Activated B cell treated with CpG ODN at 0.5 μM for 24 hours (primary cell): ENCODE results near the gene PNMT. TPM values are rescaled to one million over a fixed set of nuclear protein-coding genes. Genes with fewer than 3 reads are reported as not detected.

ENCODE experiments used
- ATAC-seq: fragments of 200-7000 bp; cut with Tn5 transposase; one replicate; pipeline ENCODE4 v1.10.0; 2021; ENCODE audit warnings: low read depth, mild to moderate bottlenecking, moderate library complexity
- CTCF ChIA-PET: fragments of 350-600 bp; sonication (Branson Sonifier 250); formaldehyde crosslinking; loops from one replicate; lab custom pipeline; 2021; ENCODE audit warnings: antibody characterized with exemption; lab: Charles Lee
- POLR2A ChIA-PET: fragments of 350-600 bp; sonication (Branson Sonifier 250); formaldehyde crosslinking; loops from one replicate; lab custom pipeline; 2021; ENCODE audit warnings: antibody characterized with exemption; lab: Charles Lee
- DNase-seq: peaks from one replicate; pipeline ENCODE4 v3.0.0; 2022
- H3K27ac Mint-ChIP-seq: one replicate; pipeline ENCODE4 v1.8.0; 2020; ENCODE audit warnings: mixed read lengths
- H3K27me3 Mint-ChIP-seq: one replicate; pipeline ENCODE4 v1.8.0; 2021; ENCODE audit warnings: mixed read lengths
- H3K36me3 Mint-ChIP-seq: one replicate; pipeline ENCODE4 v1.8.0; 2021; ENCODE audit warnings: low read depth, mixed read lengths
- H3K4me1 Mint-ChIP-seq: one replicate; pipeline ENCODE4 v1.8.0; 2021; ENCODE audit warnings: mixed read lengths
- H3K4me3 Mint-ChIP-seq: one replicate; pipeline ENCODE4 v1.8.0; 2020; ENCODE audit warnings: mild to moderate bottlenecking, mixed read lengths
- H3K9me3 Mint-ChIP-seq: one replicate; pipeline ENCODE4 v1.8.0; 2020; ENCODE audit warnings: mixed read lengths
- intact Hi-C: fragments of 100-400 bp; cut with micrococcal nuclease; formaldehyde crosslinking; loops from one replicate; pipeline ENCODE4 v1.15.1; 2024
- total RNA-seq: library from RNA; stranded (reverse); gene quantifications from 2 replicates; pipeline ENCODE4 v1.2.3, GENCODE V29; 2022
- TF ChIP-seq, protein P1 (sequence below): fragments of 200-600 bp; IDR thresholded peaks from one replicate; pipeline ENCODE4 v1.8.0; 2022; ENCODE audit warnings: antibody characterized with exemption, mild to moderate bottlenecking

PNMT gene
- total RNA-seq, 1 donor from 2014 or later: not detected

DNA sequence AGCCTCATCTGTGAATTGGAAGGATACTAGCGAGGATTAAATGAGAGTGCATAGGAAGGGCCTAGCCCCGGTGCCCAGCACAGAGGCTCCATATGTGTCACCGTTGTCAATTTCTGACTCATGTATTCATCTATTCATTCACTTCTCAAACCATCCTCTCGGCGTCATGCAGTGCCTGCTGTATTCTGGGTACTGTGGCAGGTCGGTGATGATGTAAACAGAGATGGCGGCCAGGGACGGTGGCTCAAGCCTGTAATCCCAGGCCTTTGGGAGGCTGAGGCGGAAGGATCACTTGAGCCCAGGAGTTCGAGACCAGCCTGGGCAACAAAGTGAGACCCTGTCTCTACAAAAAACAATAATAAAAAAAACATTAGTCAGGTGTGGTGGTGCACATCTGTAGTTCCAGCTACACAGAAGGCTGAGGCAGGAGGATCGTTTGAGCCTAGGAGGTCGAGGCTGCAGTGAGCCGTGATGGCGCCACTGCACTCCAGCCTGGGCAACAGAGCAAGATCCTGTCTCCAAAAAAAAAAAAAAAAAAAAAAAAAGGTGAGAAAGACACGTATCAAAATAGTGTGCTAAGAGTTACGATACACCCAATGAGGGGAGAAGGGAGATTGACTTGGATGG lies 45.8 kb upstream of the PNMT start:
- TF ChIP-seq, protein P1, sequence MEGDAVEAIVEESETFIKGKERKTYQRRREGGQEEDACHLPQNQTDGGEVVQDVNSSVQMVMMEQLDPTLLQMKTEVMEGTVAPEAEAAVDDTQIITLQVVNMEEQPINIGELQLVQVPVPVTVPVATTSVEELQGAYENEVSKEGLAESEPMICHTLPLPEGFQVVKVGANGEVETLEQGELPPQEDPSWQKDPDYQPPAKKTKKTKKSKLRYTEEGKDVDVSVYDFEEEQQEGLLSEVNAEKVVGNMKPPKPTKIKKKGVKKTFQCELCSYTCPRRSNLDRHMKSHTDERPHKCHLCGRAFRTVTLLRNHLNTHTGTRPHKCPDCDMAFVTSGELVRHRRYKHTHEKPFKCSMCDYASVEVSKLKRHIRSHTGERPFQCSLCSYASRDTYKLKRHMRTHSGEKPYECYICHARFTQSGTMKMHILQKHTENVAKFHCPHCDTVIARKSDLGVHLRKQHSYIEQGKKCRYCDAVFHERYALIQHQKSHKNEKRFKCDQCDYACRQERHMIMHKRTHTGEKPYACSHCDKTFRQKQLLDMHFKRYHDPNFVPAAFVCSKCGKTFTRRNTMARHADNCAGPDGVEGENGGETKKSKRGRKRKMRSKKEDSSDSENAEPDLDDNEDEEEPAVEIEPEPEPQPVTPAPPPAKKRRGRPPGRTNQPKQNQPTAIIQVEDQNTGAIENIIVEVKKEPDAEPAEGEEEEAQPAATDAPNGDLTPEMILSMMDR: no peak
- CTCF ChIA-PET: interaction anchor here (0.7 to 6.1 kb wide), 36 partner anchors 9 to 415 kb away, joined by 3 to 124 read pairs (median 5); partner anchors contain the start of genes IKZF3, MIEN1, NEUROD2 and PSMD3
- Mint-ChIP-seq H3K4me1 (peaks cover 28% of the 10 kb centered on the region), H3K27me3 (peaks cover 18% of the 10 kb centered on the region), H3K27ac (peak overlapping the region; percentile 60), H3K9me3 (no peaks in the 10 kb centered on the region), H3K36me3 (no peaks in the 10 kb centered on the region), H3K4me3 (peak overlapping the region; percentile 70)
- DNase-seq (no peak), ATAC-seq (peak; percentile 26)
- POLR2A ChIA-PET: interaction anchor here (0.6 to 3.5 kb wide), 12 partner anchors 71 to 358 kb away, joined by 3 to 17 read pairs (median 8); partner anchors contain the start of genes MIEN1 and PSMD3
- intact Hi-C loops: loop anchor here (1.0 to 10.0 kb wide), 13 partner anchors 14 to 455 kb away; partner anchors contain the start of genes IKZF3, MIEN1, PNMT and PSMD3

DNA sequence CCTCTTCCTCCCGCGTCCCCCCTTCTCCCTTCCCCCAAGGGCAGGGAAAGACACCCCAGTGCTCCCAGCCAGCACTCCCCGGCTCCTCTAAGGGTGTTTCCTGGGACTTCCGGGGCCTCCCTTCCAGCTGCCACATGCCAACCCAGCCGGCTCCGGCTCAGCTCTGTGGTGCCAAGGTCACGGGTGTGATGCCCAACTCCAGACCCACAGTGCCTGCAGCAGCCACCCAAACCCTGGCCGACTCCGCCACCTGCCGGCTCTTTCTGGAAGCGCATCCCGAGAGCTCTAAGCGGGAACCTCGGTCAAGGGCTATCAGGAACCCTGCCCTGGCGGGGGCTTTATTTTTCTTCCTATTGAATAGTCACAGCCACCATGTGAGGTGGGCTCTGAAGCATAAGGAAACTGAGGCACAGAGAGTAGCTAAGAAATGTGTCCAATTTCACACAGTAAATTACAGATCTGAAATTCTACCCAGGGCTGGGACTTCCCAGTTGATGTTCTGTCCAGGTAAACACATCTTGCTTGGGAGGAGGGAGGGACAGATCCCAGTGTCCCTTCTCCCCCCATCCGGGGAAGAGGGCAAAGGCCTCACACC lies 44.8 kb upstream of the PNMT start:
- ChIA-PET POLR2A (interaction anchor here (0.7 to 3.5 kb wide), 8 partner anchors 72 to 357 kb away, joined by 3 to 17 read pairs (median 8); partner anchors contain the start of genes MIEN1 and PSMD3), CTCF (interaction anchor here (0.6 to 6.1 kb wide), 36 partner anchors 9 to 463 kb away, joined by 3 to 124 read pairs (median 4); partner anchors contain the start of genes IKZF3, MIEN1, PSMD3 and STARD3)
- Mint-ChIP-seq H3K9me3 (no peaks in the 10 kb centered on the region), H3K27ac (no peak overlapping the region), H3K27me3 (peaks cover 22% of the 10 kb centered on the region), H3K4me1 (peaks cover 28% of the 10 kb centered on the region), H3K36me3 (no peaks in the 10 kb centered on the region), H3K4me3 (no peak overlapping the region)
- intact Hi-C loops: loop anchor here (1.0 to 10.0 kb wide), 5 partner anchors 13 to 454 kb away; partner anchors contain the start of genes RPL19 and STARD3
- TF ChIP-seq, protein P1: no peak
- ATAC-seq (peak; percentile 77), DNase-seq (peak; percentile 89)

DNA sequence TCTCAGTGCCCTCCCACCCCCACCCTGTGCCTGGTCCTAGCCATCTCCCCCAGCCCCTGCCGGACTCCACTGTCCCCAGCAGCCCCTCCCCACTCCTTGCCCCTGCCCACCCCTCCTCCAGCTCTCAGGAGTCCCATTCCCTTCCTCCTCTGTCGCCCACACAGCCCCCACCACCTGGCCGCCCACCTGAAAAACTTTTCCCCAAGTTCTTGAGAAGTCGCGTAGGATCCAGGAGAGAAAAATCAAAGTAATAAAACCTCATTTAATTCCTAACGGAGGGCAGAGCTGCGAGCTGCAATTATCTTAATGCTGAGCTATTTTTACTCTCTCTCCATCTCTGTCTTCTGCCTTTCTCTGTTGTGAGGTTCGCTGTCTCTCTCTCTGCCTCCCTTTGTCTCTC lies 43.9 kb upstream of the PNMT start:
- Mint-ChIP-seq H3K9me3 (no peaks in the 10 kb centered on the region), H3K27ac (no peak overlapping the region), H3K4me1 (peaks cover 26% of the 10 kb centered on the region), H3K4me3 (no peak overlapping the region), H3K36me3 (no peaks in the 10 kb centered on the region), H3K27me3 (peaks cover 25% of the 10 kb centered on the region)
- no peak for DNase-seq
- ChIA-PET POLR2A (no interaction called here), CTCF (interaction anchor here (1.2 to 6.1 kb wide), 6 partner anchors 10 to 107 kb away, joined by 3 to 124 read pairs (median 16); partner anchors contain the start of gene MIEN1)
- TF ChIP-seq, protein P1: no peak
- no peak for ATAC-seq
- intact Hi-C loops: loop anchor here (5.0 to 10.0 kb wide), 2 partner anchors 420 to 453 kb away; partner anchors contain the start of gene RPL19

DNA sequence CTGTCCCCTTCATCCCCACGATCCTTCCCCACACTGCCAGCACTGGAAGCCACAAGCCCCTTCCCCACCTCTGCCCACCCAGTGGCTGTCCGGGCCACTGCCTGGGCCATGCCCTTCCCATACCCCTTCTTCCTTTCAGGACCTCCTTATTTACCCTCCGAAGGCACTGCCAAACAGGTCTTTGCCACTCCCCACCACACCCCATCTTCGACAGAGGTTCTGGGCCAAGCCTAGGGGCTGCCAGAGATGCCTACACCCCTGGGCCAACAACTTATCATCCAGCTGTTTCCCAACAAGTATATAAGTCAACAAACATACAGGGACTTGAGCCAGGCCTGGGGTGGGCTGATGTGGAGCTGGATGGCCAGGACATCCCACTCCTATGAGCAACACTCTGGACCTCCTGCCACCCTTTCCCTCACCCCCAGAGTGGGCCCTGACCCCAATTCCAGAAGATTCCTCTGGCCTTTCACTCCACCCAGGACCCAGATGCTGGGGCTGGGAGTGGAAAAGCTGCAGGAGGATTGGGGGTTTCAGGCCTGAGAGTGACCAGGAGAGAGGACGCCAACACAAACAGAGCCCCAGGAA lies 43.0 kb upstream of the PNMT start:
- TF ChIP-seq, protein P1: no peak
- no peaks in the 10 kb centered on the region for H3K36me3 Mint-ChIP-seq
- H3K4me3 Mint-ChIP-seq: no peak overlapping the region
- H3K27me3 Mint-ChIP-seq: peaks cover 26% of the 10 kb centered on the region
- ATAC-seq: no peak
- intact Hi-C loops: loop anchor here (10.0 kb wide), 1 partner anchor 420 kb away; the partner anchor contains the start of gene RPL19
- no peak for DNase-seq
- ChIA-PET POLR2A (no interaction called here), CTCF (interaction anchor here (0.7 to 6.1 kb wide), 4 partner anchors 9 to 106 kb away, joined by 3 to 124 read pairs (median 30); no protein-coding TSS in a partner anchor)
- H3K4me1 Mint-ChIP-seq: peaks cover 26% of the 10 kb centered on the region
- no peak overlapping the region for H3K27ac Mint-ChIP-seq
- no peaks in the 10 kb centered on the region for H3K9me3 Mint-ChIP-seq
